GM12878 (cell line): ENCODE measurements around the gene LTB4R2.

Experiments
- CBX5 ChIP-seq: sonication (generic); IDR thresholded peaks from 2 replicates; pipeline ENCODE4 v1.6.1; 2016; ENCODE audit warnings: low read depth, moderate library complexity, mild to moderate bottlenecking, inconsistent platforms
- CTCF ChIP-seq, 3 experiments: IDR thresholded peaks in 2 of 3; conservative IDR thresholded peaks in 1 of 3; 2 replicates each; pipeline ENCODE4 v1.5.1; 2011; ENCODE audit warnings: low read depth in 3 of 3, low read length in 3 of 3, mild to moderate bottlenecking in 3 of 3, control low read depth in 2 of 3, moderate library complexity in 2 of 3, inconsistent platforms in 1 of 3, mixed read lengths in 1 of 3; ENCODE audit not compliant: control insufficient read depth in 2 of 3, insufficient read depth in 1 of 3; ENCODE audit errors: extremely low read depth in 1 of 3
- DPF2 ChIP-seq: fragments of 450-650 bp; IDR thresholded peaks from 2 replicates; pipeline ENCODE4 v1.6.1; 2017; ENCODE audit warnings: mild to moderate bottlenecking
- E2F4 ChIP-seq: IDR thresholded peaks from 2 replicates; pipeline ENCODE4 v1.6.1; 2012; ENCODE audit warnings: low read depth, low read length, improper control_type of control experiment
- HCFC1 ChIP-seq: fragments of 150-350 bp; IDR thresholded peaks from 2 replicates; pipeline ENCODE4 v1.6.1; 2014; ENCODE audit warnings: low read length
- MLLT1 ChIP-seq: fragments of 450-650 bp; IDR thresholded peaks from 2 replicates; pipeline ENCODE4 v1.6.1; 2016; ENCODE audit warnings: mild to moderate bottlenecking
- PBX3 ChIP-seq: IDR thresholded peaks from 2 replicates; pipeline ENCODE4 v1.6.1; 2011; ENCODE audit warnings: mild to moderate bottlenecking, low read depth, low read length, moderate library complexity; ENCODE audit not compliant: insufficient replicate concordance
- POLR2A ChIP-seq: IDR thresholded peaks from 2 replicates; pipeline ENCODE4 v1.6.1; 2011; ENCODE audit warnings: low read depth, mild to moderate bottlenecking, low read length
- POLR2AphosphoS5 ChIP-seq: IDR thresholded peaks from 2 replicates; pipeline ENCODE4 v1.6.1; 2011; ENCODE audit warnings: mild to moderate bottlenecking, low read length, inconsistent platforms
- SREBF2 ChIP-seq: IDR thresholded peaks from 2 replicates; pipeline ENCODE4 v1.6.1; 2012; ENCODE audit warnings: mild to moderate bottlenecking, low read length
- SUZ12 ChIP-seq: fragments of 200-600 bp; sonication (generic); IDR thresholded peaks from one replicate; pipeline ENCODE4 v1.6.1; 2018; ENCODE audit warnings: antibody characterized with exemption, mild to moderate bottlenecking; ENCODE audit not compliant: unreplicated experiment
- TAF1 ChIP-seq: IDR thresholded peaks from 2 replicates; pipeline ENCODE4 v1.6.1; 2011; ENCODE audit warnings: mild to moderate bottlenecking, low read depth, low read length, borderline replicate concordance
- ZNF207 ChIP-seq: fragments of 450-650 bp; IDR thresholded peaks from 2 replicates; pipeline ENCODE4 v1.6.1; 2014; ENCODE audit warnings: antibody characterized with exemption, mild to moderate bottlenecking, borderline replicate concordance

- TF ChIP-seq POLR2A, result no peak
- no peak for TF ChIP-seq HCFC1
- TF ChIP-seq TAF1, result no peak
- no peak for TF ChIP-seq ZNF207
- no peak for TF ChIP-seq PBX3
- no peak for TF ChIP-seq CTCF (IDR thresholded peaks at IDR 0.05 in 2 of 3, conservative IDR thresholded peaks at IDR 0.05 in 1 of 3; ENCODE audit: control insufficient read depth in 2 of 3, extremely low read depth in 1 of 3, insufficient read depth in 1 of 3, low read depth in 3 of 3, low read length in 3 of 3)
- no peak for TF ChIP-seq CBX5
- no peak for TF ChIP-seq E2F4
- TF ChIP-seq SREBF2, result no peak
- TF ChIP-seq SUZ12, result no peak
- no peak for TF ChIP-seq POLR2AphosphoS5
- no peak for TF ChIP-seq MLLT1
- no peak for TF ChIP-seq DPF2
Measured at GRCh38 chr14:24351517-24351916, 41.6 kb downstream of the LTB4R2 start.
